ENCODE results near the gene CSMD2. TPM values are rescaled to one million over a fixed set of nuclear protein-coding genes. Genes with fewer than 3 reads are reported as not detected.

Gene CSMD2
- total RNA-seq, 2 experiments from 2014 or later = not detected

GRCh38 chr1:33524586-33524985 is 640.4 kb downstream of the CSMD2 start:
- no peaks in the 10 kb centered on the region for H3K36me3 Mint-ChIP-seq (ENCODE audit: low read depth)
- no peak for DNase-seq
- POLR2A ChIA-PET = no interaction called here
- intact Hi-C loops (cut with micrococcal nuclease) = no loop called here
- no peak overlapping the region for H3K4me3 Mint-ChIP-seq
- no peak overlapping the region for H3K27ac Mint-ChIP-seq
- CTCF ChIA-PET = no interaction called here
- no peak for ATAC-seq
- peaks cover 2% of the 10 kb centered on the region for H3K9me3 Mint-ChIP-seq
- H3K4me1 Mint-ChIP-seq (ENCODE audit: low read depth) = no peaks in the 10 kb centered on the region
- H3K27me3 Mint-ChIP-seq = peaks cover 18% of the 10 kb centered on the region
- no peak for TF ChIP-seq CTCF (IDR thresholded peaks at IDR 0.05)

GRCh38 chr1:33519240-33519884 is 645.7 kb downstream of the CSMD2 start:
- CTCF ChIA-PET = no interaction called here
- no peak overlapping the region for H3K27ac Mint-ChIP-seq

GRCh38 chr1:33517596-33518250 is 647.3 kb downstream of the CSMD2 start:
- POLR2A ChIA-PET = no interaction called here
- peaks cover 1% of the 10 kb centered on the region for H3K9me3 Mint-ChIP-seq
- H3K4me1 Mint-ChIP-seq (ENCODE audit: low read depth) = peaks cover 3% of the 10 kb centered on the region
- no peak overlapping the region for H3K4me3 Mint-ChIP-seq
- no peak for DNase-seq
- no peak for TF ChIP-seq CTCF (IDR thresholded peaks at IDR 0.05)
- H3K36me3 Mint-ChIP-seq (ENCODE audit: low read depth) = no peaks in the 10 kb centered on the region
- ATAC-seq = no peak
- H3K27ac Mint-ChIP-seq = no peak overlapping the region
- intact Hi-C loops (cut with micrococcal nuclease) = no loop called here
- peaks cover 5% of the 10 kb centered on the region for H3K27me3 Mint-ChIP-seq
- CTCF ChIA-PET = no interaction called here

More at GRCh38 chr1:33519240-33519884, 645.7 kb downstream of the CSMD2 start:
- intact Hi-C loops (cut with micrococcal nuclease) = no loop called here
- POLR2A ChIA-PET = no interaction called here
- H3K27me3 Mint-ChIP-seq = peaks cover 10% of the 10 kb centered on the region
- H3K4me3 Mint-ChIP-seq = no peak overlapping the region
- DNase-seq = no peak
- ATAC-seq = no peak
- H3K4me1 Mint-ChIP-seq (ENCODE audit: low read depth) = no peaks in the 10 kb centered on the region
- H3K36me3 Mint-ChIP-seq (ENCODE audit: low read depth) = no peaks in the 10 kb centered on the region
- H3K9me3 Mint-ChIP-seq = no peaks in the 10 kb centered on the region
- TF ChIP-seq CTCF (IDR thresholded peaks at IDR 0.05) = no peak

GRCh38 chr1:33516891-33517567 is 648.0 kb downstream of the CSMD2 start:
- POLR2A ChIA-PET = no interaction called here
- no peak overlapping the region for H3K27ac Mint-ChIP-seq
- H3K9me3 Mint-ChIP-seq = peaks cover 1% of the 10 kb centered on the region
- no peak overlapping the region for H3K4me3 Mint-ChIP-seq
- DNase-seq (no peak), ATAC-seq (no peak)
- peaks cover 3% of the 10 kb centered on the region for H3K27me3 Mint-ChIP-seq
- no peaks in the 10 kb centered on the region for H3K36me3 Mint-ChIP-seq (ENCODE audit: low read depth)
- CTCF ChIA-PET = no interaction called here
- peaks cover 8% of the 10 kb centered on the region for H3K4me1 Mint-ChIP-seq (ENCODE audit: low read depth)
- no peak for TF ChIP-seq CTCF (IDR thresholded peaks at IDR 0.05)
- intact Hi-C loops (cut with micrococcal nuclease) = no loop called here

- ATAC-seq = no peak
- ChIA-PET POLR2A (no interaction called here), CTCF (no interaction called here)
- H3K9me3 Mint-ChIP-seq = peaks cover 1% of the 10 kb centered on the region
- no peak for DNase-seq
- peaks cover 3% of the 10 kb centered on the region for H3K27me3 Mint-ChIP-seq
- H3K36me3 Mint-ChIP-seq (ENCODE audit: low read depth) = no peaks in the 10 kb centered on the region
- intact Hi-C loops (cut with micrococcal nuclease) = no loop called here
- peaks cover 8% of the 10 kb centered on the region for H3K4me1 Mint-ChIP-seq (ENCODE audit: low read depth)
- no peak for TF ChIP-seq CTCF (IDR thresholded peaks at IDR 0.05)
- H3K4me3 Mint-ChIP-seq = no peak overlapping the region
- no peak overlapping the region for H3K27ac Mint-ChIP-seq
These were observed 648.6 kb downstream of the CSMD2 start for GRCh38 chr1:33516428-33516827.
